K562 (cell line): Measurements from ENCODE around the gene PLAAT4. TPM values are rescaled to one million over a fixed set of nuclear protein-coding genes. Genes with fewer than 3 reads are reported as not detected.

Experiments
- ATF2 ChIP-seq: sonication (generic); formaldehyde crosslinking; IDR thresholded peaks from 2 replicates; pipeline ENCODE4 v1.8.1; 2022; ENCODE audit warnings: missing genetic modification reagents
- BACH1 ChIP-seq: fragments of 200-800 bp; sonication (Bioruptor generic); IDR thresholded peaks from 2 replicates; pipeline ENCODE4 v1.6.1; 2016; ENCODE audit warnings: missing genetic modification characterization, missing compliant biosample characterization
- DPF2 ChIP-seq: fragments of 450-650 bp; IDR thresholded peaks from 2 replicates; pipeline ENCODE4 v1.6.1; 2016
- JUND ChIP-seq, 2 experiments: IDR thresholded peaks; 2 replicates in 1 of 2; 3 replicates in 1 of 2; pipeline ENCODE4 v1.6.1; 2011; ENCODE audit warnings: borderline replicate concordance in 2 of 2, low read depth in 2 of 2, low read length in 2 of 2, improper control_type of control experiment in 1 of 2, missing biosample characterization in 1 of 2, missing genetic modification characterization in 1 of 2, missing genetic modification reagents in 1 of 2
- L3MBTL2 ChIP-seq: fragments of 450-650 bp; IDR thresholded peaks from 2 replicates; pipeline ENCODE4 v1.6.1; 2016; ENCODE audit warnings: mild to moderate bottlenecking, moderate library complexity
- LCOR ChIP-seq: sonication (generic); formaldehyde crosslinking; IDR thresholded peaks from 2 replicates; pipeline ENCODE4 v1.8.0; 2022; ENCODE audit warnings: mild to moderate bottlenecking, missing genetic modification reagents
- RREB1 ChIP-seq: fragments of 250-450 bp; sonication (Bioruptor Pico); IDR thresholded peaks from 2 replicates; pipeline ENCODE4 v1.4.0; 2020
- TCF7 ChIP-seq: sonication (generic); IDR thresholded peaks from 2 replicates; pipeline ENCODE4 v1.6.1; 2016; ENCODE audit warnings: antibody characterized with exemption, borderline replicate concordance
- TEAD4 ChIP-seq, 2 experiments: sonication (generic) in 1 of 2; formaldehyde crosslinking in 1 of 2; IDR thresholded peaks; 2 replicates each; pipeline versions ENCODE4 v1.6.1 to v1.8.0; 2012 to 2022; ENCODE audit warnings: borderline replicate concordance in 1 of 2, inconsistent platforms in 1 of 2, low read length in 1 of 2, mild to moderate bottlenecking in 1 of 2, missing genetic modification reagents in 1 of 2
- ZKSCAN3 ChIP-seq: fragments of 250-450 bp; sonication (Bioruptor Pico); IDR thresholded peaks from 2 replicates; pipeline ENCODE4 v1.4.0; 2020
- ZNF77 ChIP-seq: fragments of 250-450 bp; sonication (Bioruptor Pico); IDR thresholded peaks from 2 replicates; pipeline ENCODE4 v1.5.0; 2020
- ZNF785 ChIP-seq: fragments of 250-450 bp; sonication (Bioruptor Pico); IDR thresholded peaks from 2 replicates; pipeline ENCODE4 v1.4.0; 2020; ENCODE audit warnings: mild to moderate bottlenecking
- polyA plus RNA-seq, 8 experiments: library from polyadenylated mRNA; depleted of rRNA in 4 of 8; stranded (reverse) in 5 of 8; unstranded in 3 of 8; fragments of >200 nt; fragmentation: Nextera tagmentation in 2 of 8; fragmentation: Illumina TruSeq in 1 of 8; extraction: Ambion mirVana in 2 of 8; extraction: Trizol in 1 of 8; gene quantifications; 2 replicates each; pipeline versions ENCODE4 v1.2.1 to v1.2.3, GENCODE V29; 2011 to 2014; ENCODE audit warnings: inconsistent platforms in 1 of 8, missing spikeins in 1 of 8
- total RNA-seq, 7 experiments: library from RNA; depleted of rRNA in 6 of 7; stranded (reverse); fragments of >200 nt in 6 of 7; fragmentation: Illumina TruSeq in 2 of 7; extraction: Trizol in 2 of 7; gene quantifications; 2 replicates each; pipeline versions ENCODE4 v1.2.1 to v1.2.3, GENCODE V29; 2011 to 2021; ENCODE audit warnings: low replicate concordance in 1 of 7
- TF ChIP-seq, protein P1 (sequence below): IDR thresholded peaks from 2 replicates; pipeline ENCODE4 v1.6.1; 2012; ENCODE audit warnings: low read depth, low read length, improper control_type of control experiment, borderline replicate concordance
- TF ChIP-seq, protein P2 (sequence below): fragments of 450-650 bp; IDR thresholded peaks from 2 replicates; pipeline ENCODE4 v1.6.1; 2017; ENCODE audit warnings: antibody characterized with exemption, mild to moderate bottlenecking

PLAAT4 gene
- total and polyA plus RNA-seq, 9 of the 15 experiments (the other 6 are each of a cell fraction or from before 2014, with no cell fraction given), result 0.54 to 3.0 (median 1.3) TPM; not detected in 1

DNA sequence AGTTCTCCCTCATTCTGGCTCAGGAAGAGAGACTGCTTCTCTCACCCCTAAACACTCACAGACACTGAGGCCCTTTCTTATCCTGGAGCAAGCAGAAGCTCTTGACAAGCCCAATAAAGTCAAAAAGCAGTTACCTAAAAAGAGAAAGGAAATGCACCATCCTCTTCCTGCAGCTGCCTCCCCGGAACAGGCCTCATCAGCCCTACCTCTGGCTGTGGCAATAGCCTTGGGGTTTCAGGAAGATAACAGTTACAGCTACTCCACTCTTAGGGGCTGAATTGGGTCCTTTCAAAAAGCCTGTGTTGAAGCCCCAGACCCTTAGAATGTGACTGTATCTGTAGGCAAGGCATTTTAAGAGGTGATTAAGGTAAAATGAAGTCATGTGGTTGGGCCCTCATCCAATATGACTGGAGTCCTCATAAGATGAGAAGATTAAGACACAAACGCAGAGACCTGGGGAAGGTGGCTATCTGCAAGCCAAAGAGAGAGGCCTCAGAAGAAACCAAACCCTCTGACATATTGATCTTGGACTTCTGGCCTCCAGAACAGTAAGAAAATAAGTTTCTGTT lies 34.3 kb upstream of the PLAAT4 start (continued):
- TF ChIP-seq RREB1 (CRISPR knock-in tag) (0 out of 2 replicates have a peak, but pooled peaks have one; percentile 15), TEAD4 (IDR thresholded peaks at IDR 0.05; ENCODE audit: low read length) (0 out of 2 replicates have a peak, but pooled peaks have one; percentile 12), TEAD4 (CRISPR knock-in tag; IDR thresholded peaks at IDR 0.05; ENCODE audit: borderline replicate concordance) (no peak), ZNF77 (CRISPR knock-in tag) (no peak), BACH1 (tag) (peak; percentile 64; the same call in 1 of the 2 replicates), JUND (IDR thresholded peaks at IDR 0.05; ENCODE audit: borderline replicate concordance, low read depth, low read length) (no peak), JUND (tag; IDR thresholded peaks at IDR 0.05; ENCODE audit: borderline replicate concordance, low read depth, low read length) (peak; percentile 45; the same call in 1 of the 3 replicates), DPF2 (no peak), ZKSCAN3 (CRISPR knock-in tag) (no peak), TCF7 (no peak), ATF2 (no peak), LCOR (CRISPR knock-in tag) (no peak), ZNF785 (CRISPR knock-in tag) (no peak), L3MBTL2 (peak; percentile 42; the same call in 1 of the 2 replicates)
- TF ChIP-seq, protein P1, sequence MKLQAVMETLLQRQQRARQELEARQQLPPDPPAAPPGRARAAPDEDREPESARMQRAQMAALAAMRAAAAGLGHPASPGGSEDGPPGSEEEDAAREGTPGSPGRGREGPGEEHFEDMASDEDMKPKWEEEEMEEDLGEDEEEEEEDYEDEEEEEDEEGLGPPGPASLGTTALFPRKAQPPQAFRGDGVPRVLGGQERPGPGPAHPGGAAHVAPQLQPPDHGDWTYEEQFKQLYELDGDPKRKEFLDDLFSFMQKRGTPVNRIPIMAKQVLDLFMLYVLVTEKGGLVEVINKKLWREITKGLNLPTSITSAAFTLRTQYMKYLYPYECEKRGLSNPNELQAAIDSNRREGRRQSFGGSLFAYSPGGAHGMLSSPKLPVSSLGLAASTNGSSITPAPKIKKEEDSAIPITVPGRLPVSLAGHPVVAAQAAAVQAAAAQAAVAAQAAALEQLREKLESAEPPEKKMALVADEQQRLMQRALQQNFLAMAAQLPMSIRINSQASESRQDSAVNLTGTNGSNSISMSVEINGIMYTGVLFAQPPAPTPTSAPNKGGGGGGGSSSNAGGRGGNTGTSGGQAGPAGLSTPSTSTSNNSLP, result no peak
- TF ChIP-seq, protein P2, sequence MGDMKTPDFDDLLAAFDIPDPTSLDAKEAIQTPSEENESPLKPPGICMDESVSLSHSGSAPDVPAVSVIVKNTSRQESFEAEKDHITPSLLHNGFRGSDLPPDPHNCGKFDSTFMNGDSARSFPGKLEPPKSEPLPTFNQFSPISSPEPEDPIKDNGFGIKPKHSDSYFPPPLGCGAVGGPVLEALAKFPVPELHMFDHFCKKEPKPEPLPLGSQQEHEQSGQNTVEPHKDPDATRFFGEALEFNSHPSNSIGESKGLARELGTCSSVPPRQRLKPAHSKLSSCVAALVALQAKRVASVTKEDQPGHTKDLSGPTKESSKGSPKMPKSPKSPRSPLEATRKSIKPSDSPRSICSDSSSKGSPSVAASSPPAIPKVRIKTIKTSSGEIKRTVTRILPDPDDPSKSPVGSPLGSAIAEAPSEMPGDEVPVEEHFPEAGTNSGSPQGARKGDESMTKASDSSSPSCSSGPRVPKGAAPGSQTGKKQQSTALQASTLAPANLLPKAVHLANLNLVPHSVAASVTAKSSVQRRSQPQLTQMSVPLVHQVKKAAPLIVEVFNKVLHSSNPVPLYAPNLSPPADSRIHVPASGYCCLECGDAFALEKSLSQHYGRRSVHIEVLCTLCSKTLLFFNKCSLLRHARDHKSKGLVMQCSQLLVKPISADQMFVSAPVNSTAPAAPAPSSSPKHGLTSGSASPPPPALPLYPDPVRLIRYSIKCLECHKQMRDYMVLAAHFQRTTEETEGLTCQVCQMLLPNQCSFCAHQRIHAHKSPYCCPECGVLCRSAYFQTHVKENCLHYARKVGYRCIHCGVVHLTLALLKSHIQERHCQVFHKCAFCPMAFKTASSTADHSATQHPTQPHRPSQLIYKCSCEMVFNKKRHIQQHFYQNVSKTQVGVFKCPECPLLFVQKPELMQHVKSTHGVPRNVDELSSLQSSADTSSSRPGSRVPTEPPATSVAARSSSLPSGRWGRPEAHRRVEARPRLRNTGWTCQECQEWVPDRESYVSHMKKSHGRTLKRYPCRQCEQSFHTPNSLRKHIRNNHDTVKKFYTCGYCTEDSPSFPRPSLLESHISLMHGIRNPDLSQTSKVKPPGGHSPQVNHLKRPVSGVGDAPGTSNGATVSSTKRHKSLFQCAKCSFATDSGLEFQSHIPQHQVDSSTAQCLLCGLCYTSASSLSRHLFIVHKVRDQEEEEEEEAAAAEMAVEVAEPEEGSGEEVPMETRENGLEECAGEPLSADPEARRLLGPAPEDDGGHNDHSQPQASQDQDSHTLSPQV, result 0 out of 2 replicates have a peak, but pooled peaks have one; percentile 23
